GM23338 (cell line): ENCODE data around the gene PTPRO. TPM values are rescaled to one million over a fixed set of nuclear protein-coding genes. Genes with fewer than 3 reads are reported as not detected.

Experiments used
- ATAC-seq: fragments of 200-7000 bp; cut with Tn5 transposase; 3 replicates; pipeline ENCODE4 v1.9.1; 2020
- DNase-seq: peaks from one replicate; pipeline ENCODE4 v3.0.0-alpha.2; 2015; ENCODE audit warnings: low spot score
- H2AFZ ChIP-seq: fragments of 200-600 bp; sonication (generic); 2 replicates; pipeline ENCODE4 v1.8.0; 2016; ENCODE audit warnings: antibody characterized with exemption, mild to moderate bottlenecking, moderate library complexity
- H3F3A ChIP-seq: fragments of 200-600 bp; sonication (generic); replicated peaks from 2 replicates; pipeline ENCODE4 v1.8.0; 2017; ENCODE audit warnings: antibody characterized with exemption, mixed run types, low read depth
- H3K27ac ChIP-seq: fragments of 200-600 bp; sonication (generic); 2 replicates; pipeline ENCODE4 v1.6.1; 2016; ENCODE audit warnings: low read depth
- H3K27me3 ChIP-seq: fragments of 200-600 bp; sonication (generic); 2 replicates; pipeline ENCODE4 v1.8.0; 2016; ENCODE audit warnings: mild to moderate bottlenecking, mixed run types, moderate library complexity; ENCODE audit not compliant: insufficient read depth
- H3K36me3 ChIP-seq: fragments of 200-600 bp; sonication (generic); 2 replicates; pipeline ENCODE4 v1.8.0; 2016; ENCODE audit warnings: mild to moderate bottlenecking; ENCODE audit not compliant: insufficient read depth
- H3K4me1 ChIP-seq: fragments of 200-600 bp; sonication (generic); 2 replicates; pipeline ENCODE4 v1.8.0; 2016; ENCODE audit warnings: mild to moderate bottlenecking, moderate library complexity; ENCODE audit not compliant: insufficient read depth
- H3K4me2 ChIP-seq: fragments of 200-600 bp; sonication (generic); 2 replicates; pipeline ENCODE4 v1.7.1; 2017; ENCODE audit warnings: mixed run types
- H3K4me3 ChIP-seq: fragments of 200-600 bp; sonication (generic); 2 replicates; pipeline ENCODE4 v1.6.1; 2016; ENCODE audit warnings: mixed run types
- H3K79me2 ChIP-seq: fragments of 200-600 bp; sonication (generic); replicated peaks from 2 replicates; pipeline ENCODE4 v1.8.0; 2017; ENCODE audit warnings: mild to moderate bottlenecking; ENCODE audit not compliant: insufficient read depth
- H3K9me2 ChIP-seq: fragments of 200-600 bp; sonication (generic); 2 replicates; pipeline ENCODE4 v1.8.0; 2017; ENCODE audit not compliant: insufficient read depth
- H4K20me1 ChIP-seq: fragments of 200-600 bp; sonication (generic); replicated peaks from 2 replicates; pipeline ENCODE4 v1.8.0; 2017; ENCODE audit warnings: mild to moderate bottlenecking; ENCODE audit not compliant: insufficient read depth
- H3K27ac Mint-ChIP-seq: 2 replicates; pipeline ENCODE4 v1.8.0; 2020; ENCODE audit warnings: inconsistent platforms, mild to moderate bottlenecking, moderate library complexity, mixed read lengths
- H3K27me3 Mint-ChIP-seq: 3 replicates; pipeline ENCODE4 v1.8.0; 2022; ENCODE audit warnings: low read depth, mild to moderate bottlenecking, moderate library complexity, mixed read lengths, inconsistent platforms; ENCODE audit not compliant: insufficient read depth, poor library complexity
- H3K36me3 Mint-ChIP-seq: 3 replicates; pipeline ENCODE4 v1.8.0; 2021; ENCODE audit warnings: low read depth, mild to moderate bottlenecking, inconsistent platforms, moderate library complexity, mixed read lengths
- H3K4me1 Mint-ChIP-seq: 3 replicates; pipeline ENCODE4 v1.8.0; 2020; ENCODE audit warnings: mild to moderate bottlenecking, inconsistent platforms, mixed read lengths
- H3K4me3 Mint-ChIP-seq: 3 replicates; pipeline ENCODE4 v1.8.0; 2021; ENCODE audit warnings: moderate library complexity, mild to moderate bottlenecking, inconsistent platforms, mixed read lengths
- H3K9me3 Mint-ChIP-seq: 3 replicates; pipeline ENCODE4 v1.8.0; 2020; ENCODE audit warnings: moderate library complexity, mild to moderate bottlenecking, inconsistent platforms, mixed read lengths
- CREB1 ChIP-seq: fragments of 250-450 bp; sonication (Bioruptor Pico); IDR thresholded peaks from 2 replicates; pipeline ENCODE4 v1.5.0; 2020; ENCODE audit warnings: low read depth, mild to moderate bottlenecking, moderate library complexity
- CTCF ChIP-seq, 2 experiments: fragments of 200-600 bp in 1 of 2; sonication (generic) in 1 of 2; conservative IDR thresholded peaks; 2 replicates each; pipeline versions ENCODE4 v1.5.1 to v1.6.1; 2016 to 2017; ENCODE audit warnings: antibody characterized with exemption in 2 of 2, low read depth in 2 of 2, mild to moderate bottlenecking in 2 of 2, moderate library complexity in 1 of 2
- ETS1 ChIP-seq: IDR thresholded peaks from 2 replicates; pipeline ENCODE4 v1.6.1; 2016; ENCODE audit warnings: antibody characterized with exemption
- EZH2 ChIP-seq: fragments of 200-600 bp; sonication (generic); IDR thresholded peaks from one replicate; pipeline ENCODE4 v1.8.0; 2017; ENCODE audit warnings: antibody characterized with exemption, mild to moderate bottlenecking, low read depth; ENCODE audit not compliant: unreplicated experiment
- EZH2phosphoT487 ChIP-seq: fragments of 200-600 bp; sonication (generic); IDR thresholded peaks from one replicate; pipeline ENCODE4 v1.8.1; 2018; ENCODE audit warnings: antibody characterized with exemption; ENCODE audit not compliant: unreplicated experiment
- JUNB ChIP-seq: IDR thresholded peaks from one replicate; pipeline ENCODE4 v1.6.1; 2016; ENCODE audit warnings: antibody characterized with exemption; ENCODE audit not compliant: unreplicated experiment
- NANOG ChIP-seq: IDR thresholded peaks from 2 replicates; pipeline ENCODE4 v1.6.1; 2016; ENCODE audit warnings: antibody characterized with exemption, borderline replicate concordance
- POLR2AphosphoS5 ChIP-seq: IDR thresholded peaks from 2 replicates; pipeline ENCODE4 v1.6.1; 2016; ENCODE audit warnings: antibody characterized with exemption, low read depth
- STAT1 ChIP-seq: IDR thresholded peaks from one replicate; pipeline ENCODE4 v1.6.1; 2016; ENCODE audit warnings: antibody characterized with exemption; ENCODE audit not compliant: unreplicated experiment
- ZNF114 ChIP-seq: fragments of 250-450 bp; sonication (Bioruptor Pico); IDR thresholded peaks from 2 replicates; pipeline ENCODE4 v1.5.0; 2020; ENCODE audit warnings: mild to moderate bottlenecking, moderate library complexity
- ZNF331 ChIP-seq: fragments of 250-450 bp; sonication (Bioruptor Pico); IDR thresholded peaks from 2 replicates; pipeline ENCODE4 v1.5.0; 2020; ENCODE audit warnings: low read depth, mild to moderate bottlenecking, moderate library complexity
- ZNF462 ChIP-seq: fragments of 250-450 bp; sonication (Bioruptor Pico); IDR thresholded peaks from 2 replicates; pipeline ENCODE4 v1.5.0; 2020; ENCODE audit warnings: mild to moderate bottlenecking, moderate library complexity
- polyA plus RNA-seq: library from polyadenylated mRNA; unstranded; fragments of >200 nt; fragmentation: Nextera tagmentation; extraction: Ambion mirVana; gene quantifications from 2 replicates; pipeline ENCODE4 v1.2.1, GENCODE V29; 2016
- total RNA-seq: library from RNA; depleted of rRNA; stranded (reverse); fragments of >200 nt; shearing (Covaris generic); gene quantifications from 2 replicates; pipeline ENCODE4 v1.2.3, GENCODE V29; 2014

PTPRO gene
- total and polyA plus RNA-seq, 2 experiments from 2014 or later, result 1.4 to 1.5 TPM

GRCh38 chr12:15543347-15543746, 221.0 kb downstream of the PTPRO start:
- no peaks in the 10 kb centered on the region for H3K27me3 ChIP-seq
- H3F3A ChIP-seq, result no peaks in the 10 kb centered on the region
- H2AFZ ChIP-seq, result peak overlapping the region; percentile 50; the same call in 1 of the 2 replicates
- no peaks in the 10 kb centered on the region for H3K9me2 ChIP-seq
- no peaks in the 10 kb centered on the region for H3K79me2 ChIP-seq
- no peaks in the 10 kb centered on the region for H3K4me1 ChIP-seq
- H3K4me3 ChIP-seq, result no peak overlapping the region
- H3K9me3 Mint-ChIP-seq, result no peaks in the 10 kb centered on the region
- no peaks in the 10 kb centered on the region for H4K20me1 ChIP-seq
- ATAC-seq, result no peak
- H3K27ac ChIP-seq, result no peak overlapping the region
- TF ChIP-seq ETS1 (no peak), ZNF331 (CRISPR knock-in tag) (no peak), NANOG (no peak)
- H3K27ac Mint-ChIP-seq, result no peak overlapping the region
- H3K36me3 Mint-ChIP-seq, result no peaks in the 10 kb centered on the region
- DNase-seq, result no peak
- peaks cover 2% of the 10 kb centered on the region; the same call in 1 of the 3 replicates for H3K4me1 Mint-ChIP-seq
- no peaks in the 10 kb centered on the region for H3K36me3 ChIP-seq
- no peaks in the 10 kb centered on the region for H3K27me3 Mint-ChIP-seq
- H3K4me3 Mint-ChIP-seq, result no peak overlapping the region
- no peak overlapping the region for H3K4me2 ChIP-seq

- no peaks in the 10 kb centered on the region for H3K79me2 ChIP-seq
- Mint-ChIP-seq H3K27ac (no peak overlapping the region), H3K9me3 (no peaks in the 10 kb centered on the region), H3K4me1 (peaks cover 2% of the 10 kb centered on the region; the same call in 1 of the 3 replicates), H3K27me3 (no peaks in the 10 kb centered on the region), H3K36me3 (no peaks in the 10 kb centered on the region), H3K4me3 (no peak overlapping the region)
- H2AFZ ChIP-seq, result no peak overlapping the region
- no peak overlapping the region for H3K4me2 ChIP-seq
- DNase-seq (no peak), ATAC-seq (no peak)
- H3K9me2 ChIP-seq, result no peaks in the 10 kb centered on the region
- no peaks in the 10 kb centered on the region for H3F3A ChIP-seq
- H3K4me3 ChIP-seq, result no peak overlapping the region
- H3K36me3 ChIP-seq, result no peaks in the 10 kb centered on the region
- H3K27me3 ChIP-seq, result no peaks in the 10 kb centered on the region
- no peaks in the 10 kb centered on the region for H4K20me1 ChIP-seq
- H3K27ac ChIP-seq, result no peak overlapping the region
- H3K4me1 ChIP-seq, result no peaks in the 10 kb centered on the region
- TF ChIP-seq EZH2 (no peak), JUNB (no peak), CREB1 (CRISPR knock-in tag) (no peak), CTCF (conservative IDR thresholded peaks at IDR 0.05; ENCODE audit: low read depth in 2 of 2) (no peak), ETS1 (no peak), EZH2phosphoT487 (no peak), NANOG (no peak), ZNF114 (CRISPR knock-in tag) (no peak), ZNF331 (CRISPR knock-in tag) (no peak), ZNF462 (CRISPR knock-in tag) (no peak), STAT1 (no peak), POLR2AphosphoS5 (no peak)
These were observed 222.3 kb downstream of the PTPRO start for GRCh38 chr12:15544589-15544988.
